Esophagus squamous epithelium (tissue), 5 donors: ENCODE data around the gene SRGAP3. TPM values are rescaled to one million over a fixed set of nuclear protein-coding genes. Genes with fewer than 3 reads are reported as not detected.

ENCODE experiments used
- DNase-seq: peaks from one replicate; lab custom pipeline; 2025; lab: John Stamatoyannopoulos, UW
- H3K27ac ChIP-seq, 4 donors: fragments of 200-600 bp; sonication (generic); one replicate each; pipeline ENCODE4 v1.5.1; 2016 to 2019; ENCODE audit warnings: mild to moderate bottlenecking in 1 of 4
- H3K27me3 ChIP-seq, 4 donors: fragments of 200-600 bp; sonication (generic); 1 replicate in 3 of 4; 2 replicates in 1 of 4; pipeline versions ENCODE4 v1.5.1 to v1.6.0; 2017 to 2021; ENCODE audit warnings: antibody characterized with exemption in 1 of 4
- H3K36me3 ChIP-seq, 3 donors: fragments of 200-600 bp; sonication (generic); one replicate each; pipeline ENCODE4 v1.5.1; 2016 to 2019
- H3K4me1 ChIP-seq, 3 donors: fragments of 200-600 bp; sonication (generic); one replicate each; pipeline ENCODE4 v1.5.1; 2017 to 2019
- H3K4me3 ChIP-seq, 4 donors: fragments of 200-600 bp; sonication (generic); 1 replicate in 3 of 4; 2 replicates in 1 of 4; pipeline ENCODE4 v1.5.1; 2016 to 2019; ENCODE audit warnings: mild to moderate bottlenecking in 2 of 4, moderate library complexity in 1 of 4
- H3K9me3 ChIP-seq, 3 donors: fragments of 200-600 bp; sonication (generic); one replicate each; pipeline ENCODE4 v1.5.1; 2016 to 2019
- CTCF ChIP-seq, 6 experiments: fragments of 450-650 bp in 4 of 6; fragments of 200-600 bp in 2 of 6; sonication (generic) in 2 of 6; IDR thresholded peaks; one replicate each; pipeline ENCODE4 v1.5.1; 2016 to 2019; ENCODE audit warnings: antibody characterized with exemption in 6 of 6, mild to moderate bottlenecking in 4 of 6, moderate library complexity in 4 of 6
- POLR2A ChIP-seq, 4 donors: fragments of 450-650 bp; IDR thresholded peaks; one replicate each; pipeline ENCODE4 v1.6.1; 2017; ENCODE audit warnings: antibody characterized with exemption in 4 of 4, mild to moderate bottlenecking in 4 of 4, moderate library complexity in 3 of 4
- WGBS, 2 donors: methylation state at CpG; one replicate each; pipeline ENCODE4 v1.1.5; 2018; 5-methylcytosine and 5-hydroxymethylcytosine counted together
- intact Hi-C: fragments of 100-400 bp; cut with DNase I; formaldehyde crosslinking; loops from one replicate; pipeline ENCODE4 v1.15.0; 2022
- total RNA-seq, 4 donors: library from RNA; depleted of rRNA; stranded (reverse); fragments of >200 nt; gene quantifications; one replicate each; pipeline ENCODE4 v1.1.0, GENCODE V29; 2016
- donor health status: DM: yes; HTN: yes; CAD: no.

Gene SRGAP3
- total RNA-seq, 4 donors from 2014 or later: 4.0 to 15.8 (median 6.6) TPM

GRCh38 chr3:8987226-8987625, 262.2 kb downstream of the SRGAP3 start:
- DNase-seq: no peak
- intact Hi-C loops: loop anchor here (5.0 kb wide), 1 partner anchor 315 kb away; no protein-coding TSS in a partner anchor
- WGBS, 2 donors: 61 to 67% methylated on average over 4 to 6 of the region's 6 CpGs

GRCh38 chr3:8986741-8987140, 262.7 kb downstream of the SRGAP3 start:
- WGBS, 2 donors: 85 to 91% methylated on average over 4 to 6 of the region's 6 CpGs
- Histone ChIP-seq H3K27me3 (peaks cover 0 to 1% (median 0%) of the 10 kb centered on the region in 4 donors), H3K27ac (no peak overlapping the region), H3K4me3 (no peak overlapping the region), H3K4me1 (peaks cover 0 to 3% (median 0%) of the 10 kb centered on the region in 3 donors), H3K36me3 (peaks cover 0 to 28% (median 0%) of the 10 kb centered on the region in 3 donors), H3K9me3 (no peaks in the 10 kb centered on the region)
- no peak for TF ChIP-seq CTCF (IDR thresholded peaks at IDR 0.05)
- TF ChIP-seq POLR2A (IDR thresholded peaks at IDR 0.05): no peak
- intact Hi-C loops: loop anchor here (5.0 kb wide), 1 partner anchor 316 kb away; no protein-coding TSS in a partner anchor
- no peak for DNase-seq

More at GRCh38 chr3:8987226-8987625, 262.2 kb downstream of the SRGAP3 start:
- Histone ChIP-seq H3K36me3 (peaks cover 0 to 33% (median 0%) of the 10 kb centered on the region in 3 donors), H3K27ac (no peak overlapping the region), H3K4me1 (peaks cover 0 to 3% (median 0%) of the 10 kb centered on the region in 3 donors), H3K4me3 (no peak overlapping the region), H3K9me3 (no peaks in the 10 kb centered on the region), H3K27me3 (no peaks in the 10 kb centered on the region)
- TF ChIP-seq CTCF (IDR thresholded peaks at IDR 0.05) (no peak), POLR2A (IDR thresholded peaks at IDR 0.05) (no peak)

DNA sequence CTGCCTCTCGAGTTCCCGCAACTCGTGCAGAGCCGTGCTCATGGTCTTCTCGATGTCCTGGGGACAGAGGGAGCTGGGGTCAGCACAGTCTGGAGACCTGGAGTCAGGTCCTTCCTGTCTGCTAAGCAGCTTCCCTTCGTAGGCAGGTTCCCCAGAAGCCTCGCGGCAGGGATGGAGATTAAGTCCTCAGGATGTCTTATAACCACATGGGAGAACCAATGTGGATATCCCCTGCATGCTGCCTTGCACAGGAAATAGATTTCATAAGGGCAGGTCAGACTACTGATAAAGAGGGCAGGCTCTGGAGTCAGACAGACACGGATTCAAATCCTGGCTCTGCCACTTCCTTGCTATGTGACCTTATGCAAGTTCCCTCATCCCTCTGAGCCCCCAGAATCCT, 263.6 kb downstream of the SRGAP3 start:
- TF ChIP-seq CTCF (IDR thresholded peaks at IDR 0.05) (no peak), POLR2A (IDR thresholded peaks at IDR 0.05) (no peak)
- no peak overlapping the region for H3K27ac ChIP-seq
- no peaks in the 10 kb centered on the region for H3K9me3 ChIP-seq
- intact Hi-C loops: loop anchor here (5.0 kb wide), 1 partner anchor 316 kb away; no protein-coding TSS in a partner anchor
- no peak for DNase-seq
- H3K36me3 ChIP-seq: peaks cover 0 to 19% (median 0%) of the 10 kb centered on the region in 3 donors
- H3K27me3 ChIP-seq: peaks cover 0 to 5% (median 0%) of the 10 kb centered on the region in 4 donors
- no peak overlapping the region for H3K4me3 ChIP-seq
- WGBS, 2 donors: 33 to 84% methylated on average over 1 to 3 of the region's 9 CpGs
- peaks cover 0 to 3% (median 0%) of the 10 kb centered on the region in 3 donors for H3K4me1 ChIP-seq

DNA sequence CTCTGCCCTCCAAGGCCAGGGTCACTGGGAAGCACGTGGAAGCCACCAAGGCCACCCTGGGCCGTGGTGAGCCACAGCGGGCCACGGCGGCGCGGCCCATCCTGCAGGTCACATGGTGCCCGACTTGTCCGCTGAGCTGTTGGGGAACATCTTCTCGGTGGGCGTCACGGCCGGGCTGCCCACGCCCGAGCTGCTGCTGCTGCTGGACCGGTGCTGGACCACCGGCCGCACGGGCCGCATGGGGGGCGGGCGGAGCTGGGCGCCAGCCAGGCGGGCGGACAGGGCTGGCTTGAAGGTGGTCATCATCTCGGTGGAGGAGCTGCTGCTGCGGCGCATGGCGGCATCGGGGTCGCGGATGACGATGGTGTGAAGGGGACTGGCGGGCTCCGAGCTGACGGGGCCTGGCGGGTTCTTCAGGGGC, 264.0 kb downstream of the SRGAP3 start:
- 93% methylated on average over 14 of the region's 37 CpGs; no CpG with 5 or more reads in 1 of the 2 donors for WGBS, 2 donors

More for the DNA sequence above, 264.0 kb downstream of the SRGAP3 start:
- H3K36me3 ChIP-seq: peaks cover 0 to 15% (median 0%) of the 10 kb centered on the region in 3 donors
- H3K27ac ChIP-seq: no peak overlapping the region
- no peaks in the 10 kb centered on the region for H3K9me3 ChIP-seq
- no peak for DNase-seq
- H3K4me3 ChIP-seq: no peak overlapping the region
- intact Hi-C loops: loop anchor here (5.0 kb wide), 1 partner anchor 317 kb away; no protein-coding TSS in a partner anchor
- H3K27me3 ChIP-seq: peaks cover 0 to 5% (median 0%) of the 10 kb centered on the region in 4 donors
- H3K4me1 ChIP-seq: peaks cover 0 to 3% (median 0%) of the 10 kb centered on the region in 3 donors
- TF ChIP-seq POLR2A (IDR thresholded peaks at IDR 0.05) (no peak), CTCF (IDR thresholded peaks at IDR 0.05) (no peak)
